Heart right ventricle (tissue), 16 donors: ENCODE results near the gene SLC43A2. TPM values are rescaled to one million over a fixed set of nuclear protein-coding genes. Genes with fewer than 3 reads are reported as not detected.

ENCODE experiments used
- ATAC-seq, 8 donors: fragments of 200-7000 bp; cut with Tn5 transposase; one replicate each; pipeline ENCODE4 v1.9.1; 2020; ENCODE audit warnings: mild to moderate bottlenecking in 8 of 8, moderate library complexity in 8 of 8, moderate number of reproducible peaks in 1 of 8
- DNase-seq, 2 donors: peaks; one replicate each; pipeline ENCODE4 v3.0.0-alpha.2; 2020
- H3K27ac ChIP-seq, 10 donors: fragments of 200-600 bp; sonication (generic) in 2 of 10; one replicate each; pipeline versions ENCODE4 v1.5.0 to v1.8.0; 2020 to 2022; ENCODE audit warnings: mild to moderate bottlenecking in 3 of 10
- H3K27me3 ChIP-seq, 7 donors: fragments of 200-600 bp; one replicate each; pipeline ENCODE4 v1.8.0; 2021 to 2022; ENCODE audit warnings: mild to moderate bottlenecking in 2 of 7
- H3K36me3 ChIP-seq, 9 donors: fragments of 200-600 bp; sonication (generic) in 1 of 9; one replicate each; pipeline versions ENCODE4 v1.5.0 to v1.8.0; 2020 to 2022; ENCODE audit warnings: mild to moderate bottlenecking in 2 of 9
- H3K4me1 ChIP-seq, 9 donors: fragments of 200-600 bp; sonication (generic) in 1 of 9; one replicate each; pipeline versions ENCODE4 v1.5.0 to v1.8.0; 2020 to 2022; ENCODE audit warnings: mild to moderate bottlenecking in 4 of 9
- H3K4me3 ChIP-seq, 10 donors: fragments of 200-600 bp; sonication (generic) in 2 of 10; one replicate each; pipeline versions ENCODE4 v1.5.0 to v1.8.0; 2020 to 2022; ENCODE audit warnings: mild to moderate bottlenecking in 7 of 10, moderate library complexity in 2 of 10
- H3K9me3 ChIP-seq, 11 donors: fragments of 200-600 bp in 10 of 11; sonication (generic) in 2 of 11; one replicate each; pipeline versions ENCODE4 v1.5.0 to v1.8.0; 2013 to 2022; ENCODE audit warnings: mild to moderate bottlenecking in 2 of 11, control low read depth in 1 of 11, moderate library complexity in 1 of 11
- WGBS, 2 donors: extraction: QIAGEN DNeasy Blood & Tissue Kit; methylation state at CpG; one replicate each; pipeline ENCODE4 v1.1.7; 2013; ENCODE audit warnings: inconsistent platforms in 1 of 2; 5-methylcytosine and 5-hydroxymethylcytosine counted together
- intact Hi-C, 10 donors: fragments of 100-400 bp; cut with DNase I; formaldehyde crosslinking; loops; one replicate each; pipeline versions ENCODE4 v1.11.1 to v1.14.2; 2022
- polyA plus RNA-seq, 2 donors: library from polyadenylated mRNA; stranded (reverse); fragments of 200-250 nt; gene quantifications; one replicate each; pipeline ENCODE4 v1.2.3, GENCODE V29; 2013
- total RNA-seq, 10 donors: library from RNA; stranded (reverse); fragmentation: NEBNext Ultra II Directional in 3 of 10; extraction: Animal tissue kit (Norgen Biotek cat#: 25700) in 3 of 10; gene quantifications; one replicate each; pipeline versions ENCODE4 v1.2.1 to v1.2.4, GENCODE V29; 2021 to 2023
- TF ChIP-seq, protein P1 (sequence below), 9 donors: fragments of 200-600 bp; sonication (generic) in 2 of 9; IDR thresholded peaks; one replicate each; pipeline versions ENCODE4 v1.5.0 to v1.8.0; 2021 to 2022; ENCODE audit warnings: antibody characterized with exemption in 9 of 9, mild to moderate bottlenecking in 5 of 9, moderate library complexity in 1 of 9
- donor health status: Arrhythmogenic right ventricular cardiomyopathy.
- donor health status: ischemic (EF 13 %, LVEDD 7.1; RV severe dilation, severe dysfunction).
- donor health status: healthy with polysubstance abuse.
- donor health status: DM: no; HTN: yes; CAD: no.
- donor health status: DM: no; HTN: no; CAD: no.
- donor health status: ischemic (EF 25% LVEDD 6.9; RV normal size, moderate dysfunction).
- donor health status: ischemic (EF 25% LVEDD 5.7; RV mildly dilated, moderate dysfunction).
- donor health status: healthy.
- donor health status: DM: yes; HTN: yes; CAD: no.
- donor health status: Ischemic cardiomyopathy.
- donor health status: ischemic (EF 35%, LVEDD 5.7; RV mildly dilated, moderate dysfunction).
- donor health status: nonischemic (EF 11% LVEDD 7.7; RV severe dilation, severe dysfunction).
- donor health status: DM: yes; HTN: yes; CAD: no.
- donor health status: PGD.
- donor health status: ischemic (EF 29% LVEDD 5.4; RV normal size, mild dysfunction).
- donor health status: nonischemic (EF 23%, LVEDD 6.1; RV moderate dilation, normal function).

The SLC43A2 gene
- total and polyA plus RNA-seq, 12 donors, result 1.6 to 16.4 (median 6.1) TPM

- ATAC-seq (peak in 2 of 8 donors; percentile 3 to 43), DNase-seq (no peak)
- peaks cover 0 to 62% (median 25%) of the 10 kb centered on the region in 9 donors for H3K4me1 ChIP-seq
- peaks cover 0 to 32% (median 0%) of the 10 kb centered on the region in 9 donors for H3K36me3 ChIP-seq
- no peaks in the 10 kb centered on the region for H3K9me3 ChIP-seq
- no peak overlapping the region for H3K4me3 ChIP-seq
- TF ChIP-seq, protein P1, sequence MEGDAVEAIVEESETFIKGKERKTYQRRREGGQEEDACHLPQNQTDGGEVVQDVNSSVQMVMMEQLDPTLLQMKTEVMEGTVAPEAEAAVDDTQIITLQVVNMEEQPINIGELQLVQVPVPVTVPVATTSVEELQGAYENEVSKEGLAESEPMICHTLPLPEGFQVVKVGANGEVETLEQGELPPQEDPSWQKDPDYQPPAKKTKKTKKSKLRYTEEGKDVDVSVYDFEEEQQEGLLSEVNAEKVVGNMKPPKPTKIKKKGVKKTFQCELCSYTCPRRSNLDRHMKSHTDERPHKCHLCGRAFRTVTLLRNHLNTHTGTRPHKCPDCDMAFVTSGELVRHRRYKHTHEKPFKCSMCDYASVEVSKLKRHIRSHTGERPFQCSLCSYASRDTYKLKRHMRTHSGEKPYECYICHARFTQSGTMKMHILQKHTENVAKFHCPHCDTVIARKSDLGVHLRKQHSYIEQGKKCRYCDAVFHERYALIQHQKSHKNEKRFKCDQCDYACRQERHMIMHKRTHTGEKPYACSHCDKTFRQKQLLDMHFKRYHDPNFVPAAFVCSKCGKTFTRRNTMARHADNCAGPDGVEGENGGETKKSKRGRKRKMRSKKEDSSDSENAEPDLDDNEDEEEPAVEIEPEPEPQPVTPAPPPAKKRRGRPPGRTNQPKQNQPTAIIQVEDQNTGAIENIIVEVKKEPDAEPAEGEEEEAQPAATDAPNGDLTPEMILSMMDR (IDR thresholded peaks at IDR 0.05), result no peak
- WGBS, 2 donors, result 87 to 88% methylated on average over 37 of the region's 38 CpGs
- H3K27me3 ChIP-seq, result no peaks in the 10 kb centered on the region
- peak overlapping the region in 9 of 10 donors; percentile 52 to 91 (median 80) for H3K27ac ChIP-seq
- intact Hi-C loops, result loop anchor here in 1 of 10 donors (5.0 kb wide), 1 partner anchor 36 kb away; the partner anchor contains the start of gene SLC43A2
Observed at GRCh38 chr17:1590747-1591473, 37.7 kb downstream of the SLC43A2 start.

DNA sequence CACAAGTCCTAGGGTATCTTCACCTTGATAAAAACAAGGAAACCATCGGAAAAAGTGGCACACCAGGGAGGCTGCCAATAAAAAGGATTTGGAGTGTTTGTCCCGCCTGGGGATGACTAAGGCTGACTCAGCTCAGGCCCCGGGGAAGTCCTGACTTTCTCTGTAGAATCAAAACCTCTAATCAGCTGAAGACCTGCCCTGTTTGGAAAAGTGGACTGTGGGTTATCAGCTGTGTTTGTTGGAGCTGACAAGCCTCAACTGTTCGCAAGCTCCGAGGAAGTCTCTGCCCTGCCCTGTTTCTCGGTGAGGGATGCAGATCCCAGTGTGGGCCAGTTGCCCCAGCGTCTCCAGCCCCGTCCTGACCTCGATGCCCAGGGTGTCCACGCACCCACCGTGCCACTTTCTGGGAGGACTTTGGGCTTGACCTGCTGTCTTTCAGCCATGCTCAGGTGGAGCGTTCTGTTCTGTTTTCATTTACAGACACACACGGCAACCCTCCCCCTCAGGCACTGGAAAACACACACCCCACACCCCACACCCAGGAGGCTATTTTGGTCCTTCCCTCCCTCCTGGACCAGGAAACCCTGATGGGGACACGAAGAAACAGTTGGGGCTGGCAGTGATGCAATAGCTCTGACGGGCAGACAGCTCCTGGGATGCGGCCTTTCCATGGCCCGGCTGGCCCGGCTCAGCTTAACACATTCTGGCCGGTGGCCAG lies 38.4 kb downstream of the SLC43A2 start:
- TF ChIP-seq, protein P1 (IDR thresholded peaks at IDR 0.05), result no peak
- intact Hi-C loops, result loop anchor here in 1 of 10 donors (5.0 kb wide), 1 partner anchor 37 kb away; the partner anchor contains the start of gene SLC43A2
- H3K36me3 ChIP-seq, result peaks cover 0 to 39% (median 0%) of the 10 kb centered on the region in 9 donors
- peaks cover 0 to 66% (median 25%) of the 10 kb centered on the region in 9 donors for H3K4me1 ChIP-seq
- DNase-seq (peak; percentile 67 to 70), ATAC-seq (peak; percentile 48 to 96 (median 86))
- H3K27ac ChIP-seq, result peak overlapping the region; percentile 65 to 91 (median 80)
- no peaks in the 10 kb centered on the region for H3K27me3 ChIP-seq
- H3K9me3 ChIP-seq, result no peaks in the 10 kb centered on the region
- 43 to 50% methylated on average over 19 of the region's 19 CpGs for WGBS, 2 donors
- H3K4me3 ChIP-seq, result no peak overlapping the region

DNA sequence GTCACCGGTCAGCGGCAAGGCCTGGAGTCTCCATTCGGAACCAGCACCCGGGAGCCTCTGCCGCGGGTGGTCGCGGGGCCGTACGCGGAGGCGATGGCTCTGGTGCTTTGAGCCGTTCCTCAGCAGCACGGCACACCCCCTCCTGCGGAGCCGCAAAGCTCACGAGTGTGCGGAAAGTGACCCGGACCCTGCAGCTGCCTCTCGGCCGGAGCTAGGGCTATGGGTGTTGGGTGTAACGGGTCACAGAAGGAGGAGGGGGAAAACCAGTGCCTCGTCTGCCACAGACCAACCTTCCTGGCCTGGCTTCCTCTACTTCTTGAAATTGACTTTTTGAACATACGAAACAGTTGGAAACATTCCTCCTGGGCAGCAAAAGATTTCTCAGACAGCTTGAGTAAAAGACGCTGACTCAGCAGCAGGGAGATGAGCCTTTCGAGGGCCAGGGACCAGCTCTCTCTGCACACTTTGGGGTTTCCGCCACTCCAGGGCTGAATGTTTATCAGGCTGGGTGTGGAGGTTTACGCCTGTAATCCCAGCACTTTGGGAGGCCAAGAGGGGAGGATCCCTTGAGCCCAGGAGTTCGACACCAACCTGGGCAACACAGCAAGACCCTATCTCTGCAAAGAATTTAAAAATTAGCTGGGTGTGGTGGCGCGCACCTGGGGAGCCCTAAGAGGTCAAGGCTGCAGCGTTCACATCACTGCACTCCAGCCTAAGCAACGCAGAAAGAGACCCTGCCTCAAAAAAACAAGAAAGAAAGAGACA lies 39.6 kb downstream of the SLC43A2 start:
- intact Hi-C loops, result no loop called here
- Histone ChIP-seq H3K27me3 (no peaks in the 10 kb centered on the region), H3K4me3 (no peak overlapping the region), H3K4me1 (peaks cover 0 to 66% (median 25%) of the 10 kb centered on the region in 9 donors), H3K27ac (peak overlapping the region in 8 of 10 donors; percentile 74 to 91 (median 82)), H3K36me3 (peaks cover 0 to 51% (median 0%) of the 10 kb centered on the region in 9 donors), H3K9me3 (no peaks in the 10 kb centered on the region)
- 90 to 94% methylated on average over 33 of the region's 33 CpGs for WGBS, 2 donors
- TF ChIP-seq, protein P1 (IDR thresholded peaks at IDR 0.05), result no peak
- ATAC-seq (no peak), DNase-seq (no peak)

GRCh38 chr17:1584167-1584566 lies 44.5 kb downstream of the SLC43A2 start:
- Histone ChIP-seq H3K4me1 (peaks cover 0 to 51% (median 0%) of the 10 kb centered on the region in 9 donors), H3K27me3 (no peaks in the 10 kb centered on the region), H3K9me3 (no peaks in the 10 kb centered on the region), H3K4me3 (no peak overlapping the region), H3K36me3 (peaks cover 0 to 58% (median 0%) of the 10 kb centered on the region in 9 donors), H3K27ac (no peak overlapping the region)
- ATAC-seq, result no peak
- TF ChIP-seq, protein P1 (IDR thresholded peaks at IDR 0.05), result no peak
- 98% methylated on average over 14 of the region's 14 CpGs for WGBS, 2 donors
- intact Hi-C loops, result loop anchor here in 1 of 10 donors (5.0 kb wide), 1 partner anchor 33 kb away; no protein-coding TSS in a partner anchor
- no peak for DNase-seq
